K562 (cell line): ENCODE measurements around the gene FUNDC1. TPM values are rescaled to one million over a fixed set of nuclear protein-coding genes. Genes with fewer than 3 reads are reported as not detected.

ENCODE experiments used
- ATAC-seq: fragments of 200-7000 bp; cut with Tn5 transposase; 3 replicates; pipeline ENCODE4 v1.9.1; 2020; ENCODE audit warnings: moderate library complexity
- BruUV-seq: library from RNA; stranded (reverse); fragments of 400-500 nt; replicated peaks from 2 replicates; lab custom pipeline; 2021; lab: Mats Ljungman, UMichigan
- CTCF ChIA-PET: fragments of 300-600 bp; formaldehyde crosslinking; extraction: SDS; loops from one replicate; lab custom pipeline; 2021; ENCODE audit warnings: low intra/inter-chr PET ratio; lab: Yijun Ruan, JAX
- POLR2A ChIA-PET: fragments of 300-600, 350-650 bp; sonication (Branson Sonifier 250); formaldehyde crosslinking; extraction: SDS; loops from one replicate; lab custom pipeline; 2021; ENCODE audit warnings: antibody characterized with exemption, inconsistent platforms; lab: Yijun Ruan, JAX
- DNase-seq, 4 experiments: peaks; one replicate each; pipeline versions ENCODE4 v3.0.0 to v3.0.0-alpha.2; 2011 to 2018; ENCODE audit warnings: low spot score in 3 of 4, mixed read lengths in 3 of 4; ENCODE audit errors: extremely low read depth in 1 of 4
- FAIRE-seq: peaks from 2 replicates; lab custom pipeline; 2011; peaks lifted over from hg19 to GRCh38; lab: Jason Lieb, UNC
- H2AFZ ChIP-seq: 2 replicates; pipeline ENCODE4 v1.6.0; 2011; ENCODE audit warnings: low read depth, low read length, control low read depth, inconsistent platforms
- H3K27ac ChIP-seq: fragments of 200-600 bp; 3 replicates; pipeline ENCODE4 v1.8.0; 2011; ENCODE audit warnings: low read depth, mild to moderate bottlenecking, control low read depth, inconsistent platforms, low read length, moderate library complexity, mixed read lengths; ENCODE audit errors: extremely low read depth
- H3K27me3 ChIP-seq, 2 experiments: fragments of 300-600 bp in 1 of 2; 2 replicates in 1 of 2; 3 replicates in 1 of 2; pipeline versions ENCODE4 v1.6.0 to v1.8.0; 2011; ENCODE audit warnings: inconsistent platforms in 2 of 2, low read length in 2 of 2, mild to moderate bottlenecking in 1 of 2, mixed read lengths in 1 of 2, moderate library complexity in 1 of 2; ENCODE audit not compliant: control insufficient read depth in 2 of 2, insufficient read depth in 2 of 2
- H3K36me3 ChIP-seq: fragments of 300-600 bp; 3 replicates; pipeline ENCODE4 v1.8.0; 2011; ENCODE audit warnings: mild to moderate bottlenecking, low read length, inconsistent platforms; ENCODE audit not compliant: control insufficient read depth, insufficient read depth
- H3K4me1 ChIP-seq, 2 experiments: fragments of 200-600 bp in 1 of 2; replicated peaks in 1 of 2; 2 replicates in 1 of 2; 3 replicates in 1 of 2; pipeline versions ENCODE4 v1.5.1 to v1.8.0; 2011; ENCODE audit warnings: inconsistent platforms in 2 of 2, low read length in 2 of 2, mild to moderate bottlenecking in 1 of 2, mixed read lengths in 1 of 2, moderate library complexity in 1 of 2; ENCODE audit not compliant: control insufficient read depth in 2 of 2, insufficient read depth in 2 of 2
- H3K4me2 ChIP-seq: 2 replicates; pipeline ENCODE4 v1.6.1; 2011; ENCODE audit warnings: low read length, control low read depth, inconsistent platforms, mixed read lengths; ENCODE audit not compliant: insufficient read depth
- H3K4me3 ChIP-seq: fragments of 200-600 bp; sonication (generic), shearing (Covaris generic); 2 replicates; pipeline ENCODE4 v1.5.1; 2016; ENCODE audit warnings: control low read depth, inconsistent platforms
- H3K79me2 ChIP-seq: fragments of 200-600 bp; 3 replicates; pipeline ENCODE4 v1.8.0; 2011; ENCODE audit warnings: low read length, inconsistent platforms; ENCODE audit not compliant: control insufficient read depth, insufficient read depth
- H3K9ac ChIP-seq, 2 experiments: 2 replicates each; pipeline versions ENCODE4 v1.6.0 to v1.6.1; 2011; ENCODE audit warnings: low read depth in 2 of 2, low read length in 2 of 2, control low read depth in 1 of 2, inconsistent platforms in 1 of 2, mild to moderate bottlenecking in 1 of 2, mixed read lengths in 1 of 2; ENCODE audit not compliant: insufficient read depth in 1 of 2
- H3K9me1 ChIP-seq: one replicate; pipeline ENCODE4 v1.6.0; 2011; ENCODE audit warnings: inconsistent platforms, mild to moderate bottlenecking, low read length, moderate library complexity; ENCODE audit not compliant: control insufficient read depth, insufficient read depth
- H3K9me3 ChIP-seq: replicated peaks from 2 replicates; pipeline ENCODE4 v1.5.1; 2011; ENCODE audit warnings: low read depth, low read length, inconsistent platforms; ENCODE audit not compliant: control insufficient read depth, insufficient read depth
- H4K20me1 ChIP-seq: replicated peaks from 2 replicates; pipeline ENCODE4 v1.6.1; 2011; ENCODE audit warnings: low read length, inconsistent platforms, mixed read lengths; ENCODE audit not compliant: control insufficient read depth, insufficient read depth
- GTF2F1 ChIP-seq: IDR thresholded peaks from 2 replicates; pipeline ENCODE4 v1.6.1; 2011; ENCODE audit warnings: low read depth, low read length, improper control_type of control experiment
- PHTF2 ChIP-seq: fragments of 250-450 bp; sonication (Bioruptor Pico); IDR thresholded peaks from 2 replicates; pipeline ENCODE4 v1.5.0; 2021; ENCODE audit warnings: mild to moderate bottlenecking
- SIN3B ChIP-seq: fragments of 450-650 bp; IDR thresholded peaks from 2 replicates; pipeline ENCODE4 v1.6.1; 2017; ENCODE audit warnings: low read depth, mild to moderate bottlenecking, moderate library complexity
- SPI1 ChIP-seq: IDR thresholded peaks from 2 replicates; pipeline ENCODE4 v1.6.1; 2011; ENCODE audit warnings: low read depth, low read length, control low read depth, borderline replicate concordance
- ZBED1 ChIP-seq: IDR thresholded peaks from 2 replicates; pipeline ENCODE4 v1.6.1; 2014
- ZNF175 ChIP-seq: fragments of 200-800 bp; sonication (Bioruptor generic); IDR thresholded peaks from 2 replicates; pipeline ENCODE4 v1.6.1; 2016; ENCODE audit warnings: low read depth, mild to moderate bottlenecking, missing genetic modification characterization, missing compliant biosample characterization
- WGBS: fragments of 100-300 bp; shearing (Covaris generic); methylation state at CpG from one replicate; pipeline ENCODE4 v1.1.6; 2016; ENCODE audit warnings: low coverage, mixed read lengths; ENCODE audit not compliant: insufficient coverage; ENCODE audit errors: missing lambda C conversion rate; 5-methylcytosine and 5-hydroxymethylcytosine counted together
- in situ Hi-C: fragments of 300-500 bp; cut with MboI; formaldehyde crosslinking; loops from 4 replicates; pipeline ENCODE4 v1.15.0; 2018; ENCODE audit warnings: inconsistent platforms, mixed read lengths
- intact Hi-C: fragments of 100-400 bp; cut with micrococcal nuclease; formaldehyde crosslinking; loops from 2 replicates; pipeline ENCODE4 v1.14.2; 2022
- polyA plus RNA-seq, 8 experiments: library from polyadenylated mRNA; depleted of rRNA in 4 of 8; stranded (reverse) in 5 of 8; unstranded in 3 of 8; fragments of >200 nt; fragmentation: Nextera tagmentation in 2 of 8; fragmentation: Illumina TruSeq in 1 of 8; extraction: Ambion mirVana in 2 of 8; extraction: Trizol in 1 of 8; gene quantifications; 2 replicates each; pipeline versions ENCODE4 v1.2.1 to v1.2.3, GENCODE V29; 2011 to 2014; ENCODE audit warnings: inconsistent platforms in 1 of 8, missing spikeins in 1 of 8
- total RNA-seq, 7 experiments: library from RNA; depleted of rRNA in 6 of 7; stranded (reverse); fragments of >200 nt in 6 of 7; fragmentation: Illumina TruSeq in 2 of 7; extraction: Trizol in 2 of 7; gene quantifications; 2 replicates each; pipeline versions ENCODE4 v1.2.1 to v1.2.3, GENCODE V29; 2011 to 2021; ENCODE audit warnings: low replicate concordance in 1 of 7
- TF ChIP-seq, protein P1 (sequence below): fragments of 200-600 bp; sonication (generic); IDR thresholded peaks from one replicate; pipeline ENCODE4 v1.6.1; 2012; ENCODE audit warnings: mild to moderate bottlenecking, low read depth, low read length, inconsistent platforms
- TF ChIP-seq, protein P2 (sequence below): fragments of 250-450 bp; sonication (Bioruptor Pico); IDR thresholded peaks from 2 replicates; pipeline ENCODE4 v1.4.0; 2020; ENCODE audit warnings: mild to moderate bottlenecking, moderate library complexity
- TF ChIP-seq, protein P3 (sequence below): sonication (generic); formaldehyde crosslinking; IDR thresholded peaks from 2 replicates; pipeline ENCODE4 v1.9.0; 2022; ENCODE audit warnings: mild to moderate bottlenecking, missing genetic modification reagents

FUNDC1 gene
- total and polyA plus RNA-seq, 9 of the 15 experiments (the other 6 are each of a cell fraction or from before 2014, with no cell fraction given): 15.6 to 59.1 (median 29.3) TPM

DNA sequence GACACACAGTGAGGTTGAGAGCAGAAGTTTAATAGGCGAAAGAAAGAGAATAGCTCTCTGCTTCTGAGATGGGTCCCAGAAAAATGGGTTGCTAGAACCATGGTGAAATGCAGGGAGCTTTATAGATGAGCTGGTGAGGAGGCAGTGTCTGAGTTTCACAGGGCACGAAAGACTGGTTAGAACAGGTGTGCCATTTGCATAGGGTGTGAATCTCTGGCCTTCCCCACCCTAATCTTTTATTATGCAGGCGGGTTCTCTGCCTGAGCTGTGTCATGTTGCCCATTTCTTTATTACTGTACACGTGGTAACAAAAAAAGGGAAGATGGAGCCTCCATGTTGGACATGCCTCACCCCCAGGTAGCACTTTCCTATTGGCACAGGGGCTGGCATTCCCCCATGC, 39.1 kb downstream of the FUNDC1 start:
- FAIRE-seq (no peak), DNase-seq (no peak), ATAC-seq (no peak)
- H3K4me2 ChIP-seq: no peak overlapping the region
- no peak overlapping the region for H3K9ac ChIP-seq
- intact Hi-C loops: no loop called here
- H2AFZ ChIP-seq: no peak overlapping the region
- H3K9me1 ChIP-seq: no peaks in the 10 kb centered on the region
- ChIA-PET POLR2A (no interaction called here), CTCF (interaction anchor here (0.6 kb wide), 1 partner anchor 28 kb away, joined by 3 read pairs; no protein-coding TSS in a partner anchor)
- H3K4me3 ChIP-seq: no peak overlapping the region
- no peaks in the 10 kb centered on the region for H3K9me3 ChIP-seq
- H3K4me1 ChIP-seq: no peaks in the 10 kb centered on the region; a peak in 1 of 5 replicates
- no peaks in the 10 kb centered on the region for H3K79me2 ChIP-seq
- H3K27ac ChIP-seq: no peak overlapping the region
- BruUV-seq: no TSS peak
- H3K27me3 ChIP-seq: no peaks in the 10 kb centered on the region
- 27% methylated on average over 4 of the region's 4 CpGs for WGBS
- H3K36me3 ChIP-seq: no peaks in the 10 kb centered on the region
- in situ Hi-C loops: no loop called here
- H4K20me1 ChIP-seq: no peaks in the 10 kb centered on the region
- TF ChIP-seq SIN3B (no peak), GTF2F1 (no peak), ZBED1 (no peak), PHTF2 (CRISPR knock-in tag) (no peak), ZNF175 (CRISPR knock-in tag) (no peak), SPI1 (no peak)
- TF ChIP-seq, protein P1, sequence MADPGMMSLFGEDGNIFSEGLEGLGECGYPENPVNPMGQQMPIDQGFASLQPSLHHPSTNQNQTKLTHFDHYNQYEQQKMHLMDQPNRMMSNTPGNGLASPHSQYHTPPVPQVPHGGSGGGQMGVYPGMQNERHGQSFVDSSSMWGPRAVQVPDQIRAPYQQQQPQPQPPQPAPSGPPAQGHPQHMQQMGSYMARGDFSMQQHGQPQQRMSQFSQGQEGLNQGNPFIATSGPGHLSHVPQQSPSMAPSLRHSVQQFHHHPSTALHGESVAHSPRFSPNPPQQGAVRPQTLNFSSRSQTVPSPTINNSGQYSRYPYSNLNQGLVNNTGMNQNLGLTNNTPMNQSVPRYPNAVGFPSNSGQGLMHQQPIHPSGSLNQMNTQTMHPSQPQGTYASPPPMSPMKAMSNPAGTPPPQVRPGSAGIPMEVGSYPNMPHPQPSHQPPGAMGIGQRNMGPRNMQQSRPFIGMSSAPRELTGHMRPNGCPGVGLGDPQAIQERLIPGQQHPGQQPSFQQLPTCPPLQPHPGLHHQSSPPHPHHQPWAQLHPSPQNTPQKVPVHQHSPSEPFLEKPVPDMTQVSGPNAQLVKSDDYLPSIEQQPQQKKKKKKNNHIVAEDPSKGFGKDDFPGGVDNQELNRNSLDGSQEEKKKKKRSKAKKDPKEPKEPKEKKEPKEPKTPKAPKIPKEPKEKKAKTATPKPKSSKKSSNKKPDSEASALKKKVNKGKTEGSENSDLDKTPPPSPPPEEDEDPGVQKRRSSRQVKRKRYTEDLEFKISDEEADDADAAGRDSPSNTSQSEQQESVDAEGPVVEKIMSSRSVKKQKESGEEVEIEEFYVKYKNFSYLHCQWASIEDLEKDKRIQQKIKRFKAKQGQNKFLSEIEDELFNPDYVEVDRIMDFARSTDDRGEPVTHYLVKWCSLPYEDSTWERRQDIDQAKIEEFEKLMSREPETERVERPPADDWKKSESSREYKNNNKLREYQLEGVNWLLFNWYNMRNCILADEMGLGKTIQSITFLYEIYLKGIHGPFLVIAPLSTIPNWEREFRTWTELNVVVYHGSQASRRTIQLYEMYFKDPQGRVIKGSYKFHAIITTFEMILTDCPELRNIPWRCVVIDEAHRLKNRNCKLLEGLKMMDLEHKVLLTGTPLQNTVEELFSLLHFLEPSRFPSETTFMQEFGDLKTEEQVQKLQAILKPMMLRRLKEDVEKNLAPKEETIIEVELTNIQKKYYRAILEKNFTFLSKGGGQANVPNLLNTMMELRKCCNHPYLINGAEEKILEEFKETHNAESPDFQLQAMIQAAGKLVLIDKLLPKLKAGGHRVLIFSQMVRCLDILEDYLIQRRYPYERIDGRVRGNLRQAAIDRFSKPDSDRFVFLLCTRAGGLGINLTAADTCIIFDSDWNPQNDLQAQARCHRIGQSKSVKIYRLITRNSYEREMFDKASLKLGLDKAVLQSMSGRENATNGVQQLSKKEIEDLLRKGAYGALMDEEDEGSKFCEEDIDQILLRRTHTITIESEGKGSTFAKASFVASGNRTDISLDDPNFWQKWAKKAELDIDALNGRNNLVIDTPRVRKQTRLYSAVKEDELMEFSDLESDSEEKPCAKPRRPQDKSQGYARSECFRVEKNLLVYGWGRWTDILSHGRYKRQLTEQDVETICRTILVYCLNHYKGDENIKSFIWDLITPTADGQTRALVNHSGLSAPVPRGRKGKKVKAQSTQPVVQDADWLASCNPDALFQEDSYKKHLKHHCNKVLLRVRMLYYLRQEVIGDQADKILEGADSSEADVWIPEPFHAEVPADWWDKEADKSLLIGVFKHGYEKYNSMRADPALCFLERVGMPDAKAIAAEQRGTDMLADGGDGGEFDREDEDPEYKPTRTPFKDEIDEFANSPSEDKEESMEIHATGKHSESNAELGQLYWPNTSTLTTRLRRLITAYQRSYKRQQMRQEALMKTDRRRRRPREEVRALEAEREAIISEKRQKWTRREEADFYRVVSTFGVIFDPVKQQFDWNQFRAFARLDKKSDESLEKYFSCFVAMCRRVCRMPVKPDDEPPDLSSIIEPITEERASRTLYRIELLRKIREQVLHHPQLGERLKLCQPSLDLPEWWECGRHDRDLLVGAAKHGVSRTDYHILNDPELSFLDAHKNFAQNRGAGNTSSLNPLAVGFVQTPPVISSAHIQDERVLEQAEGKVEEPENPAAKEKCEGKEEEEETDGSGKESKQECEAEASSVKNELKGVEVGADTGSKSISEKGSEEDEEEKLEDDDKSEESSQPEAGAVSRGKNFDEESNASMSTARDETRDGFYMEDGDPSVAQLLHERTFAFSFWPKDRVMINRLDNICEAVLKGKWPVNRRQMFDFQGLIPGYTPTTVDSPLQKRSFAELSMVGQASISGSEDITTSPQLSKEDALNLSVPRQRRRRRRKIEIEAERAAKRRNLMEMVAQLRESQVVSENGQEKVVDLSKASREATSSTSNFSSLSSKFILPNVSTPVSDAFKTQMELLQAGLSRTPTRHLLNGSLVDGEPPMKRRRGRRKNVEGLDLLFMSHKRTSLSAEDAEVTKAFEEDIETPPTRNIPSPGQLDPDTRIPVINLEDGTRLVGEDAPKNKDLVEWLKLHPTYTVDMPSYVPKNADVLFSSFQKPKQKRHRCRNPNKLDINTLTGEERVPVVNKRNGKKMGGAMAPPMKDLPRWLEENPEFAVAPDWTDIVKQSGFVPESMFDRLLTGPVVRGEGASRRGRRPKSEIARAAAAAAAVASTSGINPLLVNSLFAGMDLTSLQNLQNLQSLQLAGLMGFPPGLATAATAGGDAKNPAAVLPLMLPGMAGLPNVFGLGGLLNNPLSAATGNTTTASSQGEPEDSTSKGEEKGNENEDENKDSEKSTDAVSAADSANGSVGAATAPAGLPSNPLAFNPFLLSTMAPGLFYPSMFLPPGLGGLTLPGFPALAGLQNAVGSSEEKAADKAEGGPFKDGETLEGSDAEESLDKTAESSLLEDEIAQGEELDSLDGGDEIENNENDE: no peak
- TF ChIP-seq, protein P2, sequence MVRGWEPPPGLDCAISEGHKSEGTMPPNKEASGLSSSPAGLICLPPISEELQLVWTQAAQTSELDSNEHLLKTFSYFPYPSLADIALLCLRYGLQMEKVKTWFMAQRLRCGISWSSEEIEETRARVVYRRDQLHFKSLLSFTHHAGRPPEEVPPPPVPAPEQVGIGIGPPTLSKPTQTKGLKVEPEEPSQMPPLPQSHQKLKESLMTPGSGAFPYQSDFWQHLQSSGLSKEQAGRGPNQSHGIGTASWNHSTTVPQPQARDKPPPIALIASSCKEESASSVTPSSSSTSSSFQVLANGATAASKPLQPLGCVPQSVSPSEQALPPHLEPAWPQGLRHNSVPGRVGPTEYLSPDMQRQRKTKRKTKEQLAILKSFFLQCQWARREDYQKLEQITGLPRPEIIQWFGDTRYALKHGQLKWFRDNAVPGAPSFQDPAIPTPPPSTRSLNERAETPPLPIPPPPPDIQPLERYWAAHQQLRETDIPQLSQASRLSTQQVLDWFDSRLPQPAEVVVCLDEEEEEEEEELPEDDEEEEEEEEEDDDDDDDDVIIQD (CRISPR knock-in tag): no peak
- TF ChIP-seq, protein P3, sequence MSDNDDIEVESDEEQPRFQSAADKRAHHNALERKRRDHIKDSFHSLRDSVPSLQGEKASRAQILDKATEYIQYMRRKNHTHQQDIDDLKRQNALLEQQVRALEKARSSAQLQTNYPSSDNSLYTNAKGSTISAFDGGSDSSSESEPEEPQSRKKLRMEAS (CRISPR knock-in tag): no peak
